NCI-H446 (cell line): ENCODE data around the gene DNAH14.

Experiments
- DNase-seq, 2 experiments: peaks; one replicate each; lab custom pipeline; 2025; lab: John Stamatoyannopoulos, UW

Gene DNAH14

GRCh38 chr1:225406976-225407725 lies 477.7 kb downstream of the DNAH14 start:
- no peak for DNase-seq

DNA sequence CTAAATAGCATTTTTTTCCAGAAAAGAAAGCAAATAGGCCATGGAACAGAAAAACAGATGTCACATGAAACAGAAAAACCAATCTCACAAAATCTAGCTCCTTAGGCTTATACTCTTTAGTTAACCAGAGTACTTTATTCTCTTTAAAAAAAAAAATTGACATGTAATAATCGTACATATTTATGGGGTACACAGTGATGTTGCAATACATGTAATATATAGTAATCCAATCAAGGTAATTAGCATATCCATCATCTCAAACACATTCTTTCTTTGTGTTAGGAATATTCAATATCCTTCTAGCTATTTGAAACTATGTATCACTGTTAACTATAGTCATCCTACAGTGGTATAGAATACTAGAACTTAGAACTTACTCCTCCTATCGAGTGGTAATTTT lies 478.3 kb downstream of the DNAH14 start:
- DNase-seq, result no peak

DNA sequence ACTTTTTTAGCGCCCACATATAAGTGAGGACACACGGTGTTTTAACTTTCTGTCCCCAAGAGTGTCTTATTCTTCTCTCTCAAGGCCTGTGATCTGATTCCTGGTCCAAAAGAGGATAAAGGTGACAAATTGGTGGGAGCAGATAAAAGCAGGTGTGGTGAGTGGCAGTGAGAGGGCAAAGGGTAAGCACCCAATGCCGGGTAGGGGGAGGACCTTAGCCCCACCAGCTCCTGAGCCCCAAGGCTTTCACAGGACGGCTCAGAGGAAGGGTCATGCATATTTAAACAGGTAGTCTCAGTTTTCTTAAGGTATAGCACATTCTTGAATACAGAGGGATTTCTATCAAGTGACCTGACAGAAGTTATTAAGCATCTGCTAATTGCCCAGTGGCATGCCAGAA lies 478.8 kb downstream of the DNAH14 start:
- DNase-seq, result no peak

DNA sequence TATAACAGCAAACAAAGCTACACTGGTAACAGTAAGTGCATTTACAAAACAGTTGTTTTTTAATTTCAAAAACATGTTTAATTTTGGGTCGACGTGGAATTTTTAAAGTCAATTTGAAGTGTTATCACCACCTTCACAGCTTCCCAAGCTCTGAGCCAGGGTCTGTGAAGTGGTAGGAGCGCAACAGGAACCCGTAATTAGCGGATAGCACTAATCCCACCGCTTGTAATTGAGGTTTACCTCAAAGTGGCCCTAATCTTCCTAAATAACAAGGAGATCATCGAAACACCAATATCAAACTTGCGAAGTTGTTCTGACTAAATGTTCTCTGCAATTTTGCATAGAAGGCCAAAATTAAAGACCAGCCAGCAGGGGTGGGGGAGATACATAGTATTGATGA lies 479.6 kb downstream of the DNAH14 start:
- no peak for DNase-seq

DNA sequence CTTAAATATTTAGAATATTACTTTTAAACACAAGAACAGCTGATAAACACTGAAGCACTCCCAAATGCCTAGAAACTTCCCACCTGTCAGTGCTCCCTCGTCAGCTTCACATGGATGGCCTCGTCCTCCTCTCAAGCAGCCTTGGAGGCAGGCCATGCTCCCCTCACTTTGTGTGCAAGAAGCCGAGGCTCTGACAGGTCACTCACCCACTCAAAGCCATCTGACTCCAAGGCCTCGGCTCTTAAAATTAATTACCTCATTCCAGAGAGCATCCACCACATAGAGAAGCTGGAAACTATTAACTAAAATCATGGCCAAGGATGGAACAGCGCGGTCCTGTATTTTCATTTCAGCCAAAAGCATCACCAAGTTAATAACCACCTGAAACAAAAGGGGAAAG lies 480.6 kb downstream of the DNAH14 start:
- DNase-seq, result no peak

DNA sequence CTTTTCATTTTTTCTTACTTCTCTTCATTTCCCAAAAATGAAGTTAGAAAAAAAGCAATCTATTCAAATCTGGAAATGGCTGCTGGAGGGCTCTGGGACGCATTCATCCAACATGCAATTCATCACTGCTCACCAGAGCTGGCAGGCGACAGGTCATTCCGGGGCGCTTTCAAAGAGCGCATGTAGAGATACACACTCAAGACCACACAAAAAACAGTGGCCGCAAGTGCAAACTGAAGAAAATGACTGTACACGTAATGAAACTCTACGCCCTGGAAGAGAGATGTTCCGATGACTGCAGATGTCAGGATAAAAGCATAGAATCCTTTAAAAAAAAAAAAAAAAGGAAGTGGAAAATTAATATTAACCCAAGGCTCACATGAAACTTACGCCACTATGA lies 482.8 kb downstream of the DNAH14 start:
- no peak for DNase-seq

- no peak for DNase-seq
Measured at GRCh38 chr1:225412803-225413351, 483.4 kb downstream of the DNAH14 start.

DNA sequence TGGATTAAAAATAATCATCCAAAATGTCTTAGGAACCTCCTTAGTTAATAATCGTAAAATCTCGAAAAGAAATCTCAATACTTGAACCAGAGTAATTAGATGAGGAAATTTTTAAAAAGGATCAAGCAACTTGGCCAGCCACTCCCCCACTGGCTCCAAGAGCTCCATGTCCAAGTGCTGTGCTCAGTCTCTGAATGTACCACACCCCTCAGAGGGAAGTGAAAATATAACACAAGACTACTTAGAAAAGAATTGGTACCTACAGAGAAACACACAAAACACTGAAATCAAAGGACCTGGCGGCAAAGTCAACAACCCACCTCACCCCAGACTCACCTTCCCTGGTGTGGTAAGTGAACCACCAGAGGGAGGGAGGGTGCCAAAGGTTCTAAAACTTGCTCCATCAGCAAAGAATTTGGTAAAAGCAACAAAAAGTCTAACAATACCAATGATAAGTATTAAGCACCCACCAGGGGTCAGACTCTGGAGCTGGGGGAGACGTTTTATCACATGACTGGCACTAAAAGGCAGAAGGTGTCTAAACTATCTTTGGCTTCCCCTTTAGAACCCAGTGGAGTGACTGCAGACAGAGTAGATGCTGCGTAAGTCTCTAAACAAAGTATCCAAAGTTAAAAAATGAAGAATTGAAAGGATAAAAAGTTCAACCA lies 484.4 kb downstream of the DNAH14 start:
- DNase-seq, result no peak

DNA sequence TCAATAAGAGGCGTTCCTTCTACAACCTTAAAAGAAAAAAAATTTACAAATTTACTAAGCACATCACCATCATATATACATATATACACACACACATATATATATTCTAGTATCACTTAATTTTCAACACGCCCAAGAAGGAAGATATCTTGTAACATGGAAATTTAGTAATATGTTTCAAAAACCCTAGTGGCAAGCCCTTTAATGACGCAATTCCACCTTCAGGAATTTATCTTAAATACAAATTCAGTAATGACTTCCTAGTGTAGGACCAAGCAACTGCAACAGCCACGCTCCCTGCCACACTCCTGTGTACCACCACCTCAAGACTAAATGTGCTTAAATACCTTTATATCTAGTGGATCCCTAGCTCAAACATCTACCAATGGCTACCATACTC lies 485.8 kb downstream of the DNAH14 start:
- no peak for DNase-seq

DNA sequence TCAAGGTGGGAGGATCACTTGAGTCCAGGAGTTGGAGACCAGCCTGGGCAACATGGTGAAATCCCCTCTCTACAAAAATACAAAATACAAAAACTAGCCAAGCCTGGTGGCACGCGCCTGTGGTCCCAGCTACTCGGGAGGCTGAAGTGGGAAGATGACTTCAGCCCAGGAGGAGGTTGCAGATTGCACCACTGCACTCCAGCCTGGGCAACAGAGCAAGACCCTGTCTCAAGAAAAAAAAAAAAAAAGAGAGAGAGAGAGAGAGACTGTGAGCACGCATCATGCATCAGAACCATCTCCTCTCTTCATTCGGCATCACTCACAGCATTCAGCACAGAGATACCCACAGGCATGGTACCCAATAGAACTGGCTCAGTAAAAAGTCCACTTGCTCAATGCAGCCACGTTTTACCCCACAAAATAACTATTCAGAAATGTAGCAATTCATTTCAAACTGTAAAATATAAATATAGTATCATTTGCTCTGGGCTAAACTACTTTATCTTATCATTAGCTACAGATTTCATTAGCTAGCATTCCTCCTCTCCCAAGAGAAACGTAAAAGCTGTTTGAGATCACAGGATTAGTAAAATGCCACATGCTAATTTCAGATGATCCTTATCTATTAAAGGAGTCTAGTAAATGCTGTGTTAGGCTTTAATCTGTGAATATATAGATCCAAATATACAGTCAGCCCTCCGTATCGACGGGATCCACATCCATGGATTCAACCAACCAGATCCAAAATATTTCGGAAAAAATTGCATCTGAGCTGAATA lies 486.7 kb downstream of the DNAH14 start:
- no peak for DNase-seq

DNA sequence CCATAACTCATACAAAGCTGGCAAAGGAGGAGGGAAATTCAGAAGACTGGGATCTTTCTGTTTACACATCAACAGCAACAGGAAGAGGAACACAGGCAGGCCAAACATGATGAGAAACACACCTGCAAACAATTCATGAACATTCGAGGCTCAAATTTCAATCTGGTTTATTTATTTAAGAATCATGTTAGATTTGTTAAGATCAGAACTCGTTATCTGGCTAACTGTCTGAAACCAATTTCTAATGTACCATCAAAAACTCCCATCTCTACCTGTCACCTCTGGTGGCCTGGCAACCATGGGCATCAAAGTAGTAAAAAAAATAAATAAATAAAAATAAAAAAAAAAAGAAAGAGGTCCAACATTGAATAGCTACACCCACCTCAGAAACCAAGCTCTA lies 488.6 kb downstream of the DNAH14 start:
- DNase-seq, result no peak

DNA sequence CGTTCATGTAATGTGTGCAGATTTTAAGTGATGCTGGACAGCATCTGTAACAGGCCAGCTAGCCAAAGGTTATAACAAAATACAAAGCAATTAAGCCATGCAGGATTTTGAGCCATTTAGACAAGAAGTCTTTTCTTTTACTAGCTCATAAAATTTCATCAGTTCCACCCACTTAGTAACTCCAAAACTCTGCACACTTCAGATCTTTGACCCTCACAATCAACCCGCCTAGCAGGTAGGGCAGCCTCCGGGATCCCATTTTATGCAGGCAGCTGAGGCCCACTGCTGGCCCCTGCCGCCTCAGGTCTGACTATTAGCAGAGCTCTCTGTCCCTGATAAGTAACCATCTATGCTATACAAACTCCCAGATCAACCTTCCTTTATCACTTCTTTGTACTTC lies 489.1 kb downstream of the DNAH14 start:
- DNase-seq, result no peak

- DNase-seq, result no peak
Measured at GRCh38 chr1:225422031-225422605, 492.6 kb downstream of the DNAH14 start.

- DNase-seq, result no peak
Measured at GRCh38 chr1:225422795-225423517, 493.5 kb downstream of the DNAH14 start.

DNA sequence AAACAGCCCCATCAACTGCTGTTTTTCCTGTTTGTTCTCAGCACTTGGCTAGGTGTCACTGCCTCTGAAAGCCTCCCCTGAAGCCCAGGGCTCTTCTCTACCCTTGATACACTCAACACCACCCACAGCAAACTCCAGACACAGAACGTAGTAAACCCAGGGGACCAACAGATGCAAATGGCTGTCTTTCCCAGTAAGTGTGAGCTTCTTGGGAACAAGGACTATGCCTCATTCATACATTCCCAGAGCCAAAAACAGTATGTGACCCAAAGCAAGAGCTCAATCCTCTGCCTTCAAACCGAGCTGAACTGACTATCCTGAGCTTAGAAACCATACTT lies 494.0 kb downstream of the DNAH14 start:
- no peak for DNase-seq

DNA sequence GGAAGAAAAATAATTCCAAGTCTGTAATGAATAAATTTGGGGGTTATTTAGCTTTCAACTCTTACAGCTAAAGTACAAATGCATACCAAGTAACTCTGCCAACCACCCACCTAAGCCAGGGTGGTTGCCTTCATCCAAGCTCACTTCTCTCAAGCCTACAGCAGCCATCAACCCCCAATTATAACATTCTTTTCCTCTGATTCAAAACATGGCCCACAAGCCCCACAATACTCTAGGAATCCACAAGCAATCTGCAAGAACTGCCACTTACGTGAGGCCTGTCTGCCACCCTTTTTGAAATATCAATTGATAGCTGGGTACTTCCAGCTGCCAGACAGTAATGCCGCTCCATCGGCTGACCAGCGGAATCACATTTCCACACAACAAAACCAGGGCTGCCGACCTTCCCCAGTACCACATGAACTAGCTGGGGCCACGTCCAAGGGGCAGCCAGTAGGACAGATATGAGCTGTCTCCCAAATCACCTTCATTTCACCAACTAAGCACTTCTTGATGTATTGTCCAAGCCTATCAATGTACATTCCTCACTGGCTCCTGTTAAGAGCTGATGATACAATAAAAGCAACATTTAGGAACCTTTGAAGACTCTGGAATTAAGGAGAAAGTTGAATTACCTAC lies 495.2 kb downstream of the DNAH14 start:
- no peak for DNase-seq

DNA sequence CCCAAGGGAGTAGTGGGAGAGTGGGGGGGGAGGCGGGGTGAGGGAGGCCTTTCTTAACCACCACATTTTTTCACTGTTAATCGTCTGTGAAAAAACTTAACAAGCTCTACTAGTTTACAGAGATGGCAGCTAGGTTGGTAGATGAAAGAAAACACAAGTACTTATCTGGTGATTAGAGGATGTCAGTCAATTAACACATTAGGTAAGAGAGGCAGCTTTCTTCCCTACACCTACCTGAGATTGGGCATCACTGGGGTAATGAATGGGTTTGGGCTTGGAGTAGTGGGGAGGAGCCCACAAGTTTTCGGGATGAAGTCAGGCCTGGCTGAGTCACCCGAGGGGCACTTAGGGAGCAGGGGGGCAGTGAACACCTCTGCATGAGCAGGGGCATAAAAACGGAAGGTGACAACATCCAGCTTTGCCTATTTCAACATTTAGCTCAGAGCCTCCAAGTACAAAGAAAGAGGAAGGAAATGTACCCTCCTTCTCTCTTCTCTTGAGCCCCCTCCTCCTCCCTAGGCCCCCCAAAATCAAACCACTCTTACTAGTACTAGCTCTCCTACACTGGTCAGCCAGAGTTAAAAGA lies 495.8 kb downstream of the DNAH14 start:
- DNase-seq, result no peak

DNA sequence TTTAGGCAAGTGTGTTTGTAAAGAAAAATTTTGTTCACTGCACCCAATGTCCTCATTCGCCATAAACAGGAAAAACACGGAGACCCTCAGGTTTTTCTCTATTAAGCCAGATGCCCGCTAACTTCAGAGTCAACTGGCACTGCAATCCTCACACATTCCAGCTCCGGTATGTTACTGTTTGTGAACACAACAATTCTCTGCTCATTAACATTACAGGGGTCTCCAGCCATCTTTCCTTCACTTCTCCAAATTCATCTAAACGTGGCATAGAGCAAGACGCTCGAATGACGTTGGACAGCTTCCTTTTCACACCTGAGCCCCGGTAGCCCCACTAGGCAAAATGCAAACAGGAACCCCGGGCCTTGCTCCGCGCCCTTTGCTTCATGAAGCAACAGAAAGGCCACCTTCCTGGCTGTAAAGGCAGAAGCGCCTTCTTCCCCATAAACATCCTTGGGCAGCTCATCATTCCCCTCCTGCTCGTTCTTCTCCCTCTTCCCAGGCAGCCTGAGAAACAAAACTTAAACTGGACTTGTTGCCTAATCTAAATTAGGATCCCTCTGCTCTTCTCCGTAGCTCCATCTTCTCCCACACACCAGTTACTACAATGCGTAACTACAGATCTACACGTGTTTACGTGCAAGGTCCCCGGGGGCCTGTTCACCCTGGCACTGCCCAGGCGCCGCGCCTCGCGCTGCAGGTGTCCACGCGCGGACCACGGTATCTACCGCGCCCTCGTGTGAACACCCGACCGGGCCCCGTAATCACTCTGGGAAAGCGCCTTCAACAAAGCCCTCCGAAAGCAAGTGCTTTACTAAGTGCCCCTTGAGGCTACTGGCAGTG lies 497.1 kb downstream of the DNAH14 start:
- no peak for DNase-seq

GRCh38 chr1:225427235-225428067 lies 498.0 kb downstream of the DNAH14 start, which contains the start of gene LBR:
TSS of gene LBR (minus strand) at chr1:225428038. CDS start at chr1:225424075, 3,963 bp downstream.
- no peak for DNase-seq
